WTC11 (cell line): ENCODE data around the gene PRPF6. TPM values are rescaled to one million over a fixed set of nuclear protein-coding genes. Genes with fewer than 3 reads are reported as not detected.
"Not testable (repeated sequence)": the region's sequence is repeated elsewhere in the genome, so short reads cannot be mapped to it uniquely, and the experiment has no call there.

ENCODE experiments used
- ATAC-seq: fragments of 200-7000 bp; cut with Tn5 transposase; 2 replicates; pipeline ENCODE4 v1.10.0; 2021; ENCODE audit warnings: mild to moderate bottlenecking, moderate library complexity
- CTCF ChIA-PET: fragments of 300-600 bp; sonication (Branson Sonifier 250); formaldehyde crosslinking; loops from one replicate; lab custom pipeline; 2021; ENCODE audit warnings: antibody characterized with exemption; lab: Charles Lee
- POLR2A ChIA-PET: fragments of 350-600 bp; sonication (Branson Sonifier 250); formaldehyde crosslinking; loops from one replicate; lab custom pipeline; 2021; ENCODE audit warnings: antibody characterized with exemption; lab: Charles Lee
- DNase-seq: peaks from one replicate; pipeline ENCODE4 v3.0.0; 2021; ENCODE audit warnings: low spot score
- H3K27ac Mint-ChIP-seq: 2 replicates; pipeline ENCODE4 v1.8.0; 2021; ENCODE audit warnings: mixed read lengths
- H3K27me3 Mint-ChIP-seq: 2 replicates; pipeline ENCODE4 v1.8.0; 2021; ENCODE audit warnings: low read depth, mild to moderate bottlenecking, moderate library complexity, mixed read lengths
- H3K36me3 Mint-ChIP-seq: 2 replicates; pipeline ENCODE4 v1.8.0; 2021; ENCODE audit warnings: mixed read lengths
- H3K4me1 Mint-ChIP-seq: 2 replicates; pipeline ENCODE4 v1.8.0; 2022; ENCODE audit warnings: mixed read lengths
- H3K4me3 Mint-ChIP-seq: 2 replicates; pipeline ENCODE4 v1.8.0; 2021; ENCODE audit warnings: mild to moderate bottlenecking, moderate library complexity, mixed read lengths
- H3K9me3 Mint-ChIP-seq: 2 replicates; pipeline ENCODE4 v1.8.0; 2021; ENCODE audit warnings: mixed read lengths
- ARID4B ChIP-seq: sonication (generic); formaldehyde crosslinking; IDR thresholded peaks from 2 replicates; pipeline ENCODE4 v1.8.0; 2023; ENCODE audit warnings: missing genetic modification reagents, mild to moderate bottlenecking, borderline replicate concordance
- ATF2 ChIP-seq: sonication (generic); formaldehyde crosslinking; IDR thresholded peaks from 2 replicates; pipeline ENCODE4 v1.8.1; 2022; ENCODE audit warnings: low read depth, missing genetic modification reagents, borderline replicate concordance
- EMX1 ChIP-seq: fragments of 250-450 bp; sonication (Bioruptor Pico); IDR thresholded peaks from 2 replicates; pipeline ENCODE4 v1.8.0; 2021; ENCODE audit warnings: mild to moderate bottlenecking
- GTF2I ChIP-seq: fragments of 250-450 bp; sonication (Bioruptor Pico); conservative IDR thresholded peaks from 2 replicates; pipeline ENCODE4 v1.4.0; 2021; ENCODE audit warnings: mild to moderate bottlenecking
- IRF1 ChIP-seq: sonication (generic); formaldehyde crosslinking; IDR thresholded peaks from 2 replicates; pipeline ENCODE4 v1.8.0; 2023; ENCODE audit warnings: missing genetic modification reagents
- MLX ChIP-seq: sonication (generic); formaldehyde crosslinking; IDR thresholded peaks from 2 replicates; pipeline ENCODE4 v1.8.1; 2023; ENCODE audit warnings: mild to moderate bottlenecking, missing genetic modification reagents, moderate library complexity
- NR2C2 ChIP-seq: sonication (generic); formaldehyde crosslinking; IDR thresholded peaks from 2 replicates; pipeline ENCODE4 v1.8.0; 2022; ENCODE audit warnings: mild to moderate bottlenecking, missing genetic modification reagents
- RELA ChIP-seq: sonication (generic); formaldehyde crosslinking; IDR thresholded peaks from 2 replicates; pipeline ENCODE4 v1.8.1; 2022; ENCODE audit warnings: missing genetic modification reagents, mild to moderate bottlenecking, borderline replicate concordance
- SMAD4 ChIP-seq: sonication (generic); formaldehyde crosslinking; IDR thresholded peaks from 2 replicates; pipeline ENCODE4 v1.8.0; 2022; ENCODE audit warnings: mild to moderate bottlenecking, missing genetic modification reagents
- TP53 ChIP-seq: sonication (generic); formaldehyde crosslinking; IDR thresholded peaks from 2 replicates; pipeline ENCODE4 v1.8.1; 2023; ENCODE audit warnings: mild to moderate bottlenecking, missing genetic modification reagents
- ZNF138 ChIP-seq: sonication (generic); formaldehyde crosslinking; conservative IDR thresholded peaks from 2 replicates; pipeline ENCODE4 v1.8.1; 2022; ENCODE audit warnings: mild to moderate bottlenecking, moderate library complexity, missing genetic modification reagents
- ZSCAN18 ChIP-seq: fragments of 250-450 bp; sonication (Bioruptor Pico); IDR thresholded peaks from 2 replicates; pipeline ENCODE4 v2.1.2; 2022; ENCODE audit warnings: mild to moderate bottlenecking, moderate library complexity
- total RNA-seq: library from RNA; stranded (reverse); gene quantifications from 3 replicates; pipeline ENCODE4 v1.2.3, GENCODE V29; 2021

PRPF6 gene
- total RNA-seq, 1 experiment from 2014 or later, result 79.4 TPM

GRCh38 chr20:63974402-63975200 lies 6.3 kb upstream of the PRPF6 start:
- CTCF ChIA-PET, result interaction anchor here (0.6 to 2.3 kb wide), 51 partner anchors 12 to 492 kb away, joined by 3 to 54 read pairs (median 5); partner anchors contain the start of genes ARFRP1, C20orf204, PTK6 and STMN3
- H3K27ac Mint-ChIP-seq, result 0 out of 2 replicates have a peak overlapping the region, but pooled peaks have one; percentile 32
- TF ChIP-seq NR2C2 (no peak), RELA (no peak), MLX (no peak), ZSCAN18 (CRISPR knock-in tag) (no peak), TP53 (CRISPR knock-in tag) (no peak), EMX1 (CRISPR knock-in tag) (no peak), ARID4B (CRISPR knock-in tag) (no peak), SMAD4 (CRISPR knock-in tag) (no peak)
- H3K36me3 Mint-ChIP-seq, result no peaks in the 10 kb centered on the region
- POLR2A ChIA-PET, result interaction anchor here (1.0 kb wide), 1 partner anchor 110 kb away, joined by 3 read pairs; the partner anchor contains the start of gene TPD52L2
- no peaks in the 10 kb centered on the region for H3K9me3 Mint-ChIP-seq
- H3K4me1 Mint-ChIP-seq, result peaks cover 18% of the 10 kb centered on the region
- H3K27me3 Mint-ChIP-seq, result peaks cover 34% of the 10 kb centered on the region
- ATAC-seq, result no peak
- H3K4me3 Mint-ChIP-seq, result no peak overlapping the region
- no peak for DNase-seq

GRCh38 chr20:63976511-63976910 lies 4.4 kb upstream of the PRPF6 start:
- H3K4me3 Mint-ChIP-seq, H3K9me3 Mint-ChIP-seq, ATAC-seq, POLR2A ChIA-PET, H3K27ac Mint-ChIP-seq, DNase-seq, H3K36me3 Mint-ChIP-seq: not testable (repeated sequence)
- CTCF ChIA-PET, result interaction anchor here (1.2 kb wide), 1 partner anchor 438 kb away, joined by 3 read pairs; no protein-coding TSS in a partner anchor
- peaks cover 29% of the 10 kb centered on the region for H3K4me1 Mint-ChIP-seq
- peaks cover 23% of the 10 kb centered on the region for H3K27me3 Mint-ChIP-seq

- TF ChIP-seq TP53 (CRISPR knock-in tag) (no peak), ZNF138 (CRISPR knock-in tag) (no peak), ATF2 (CRISPR knock-in tag) (no peak), IRF1 (CRISPR knock-in tag) (no peak), GTF2I (no peak)
- POLR2A ChIA-PET, result no interaction called here
- CTCF ChIA-PET, result no interaction called here
- ATAC-seq (no peak), DNase-seq (no peak)
- Mint-ChIP-seq H3K4me3 (peak overlapping the region; percentile 37), H3K27me3 (peaks cover 19% of the 10 kb centered on the region), H3K9me3 (no peaks in the 10 kb centered on the region), H3K27ac (no peak overlapping the region), H3K36me3 (no peaks in the 10 kb centered on the region), H3K4me1 (peaks cover 32% of the 10 kb centered on the region)
Observed at GRCh38 chr20:63976980-63977738, 3.8 kb upstream of the PRPF6 start.
